ENCODE measurements around the gene KDM5C. TPM values are rescaled to one million over a fixed set of nuclear protein-coding genes. Genes with fewer than 3 reads are reported as not detected.

The KDM5C gene
- total and polyA plus RNA-seq, 8 donors: 64.3 to 106 (median 84.9) TPM

DNA sequence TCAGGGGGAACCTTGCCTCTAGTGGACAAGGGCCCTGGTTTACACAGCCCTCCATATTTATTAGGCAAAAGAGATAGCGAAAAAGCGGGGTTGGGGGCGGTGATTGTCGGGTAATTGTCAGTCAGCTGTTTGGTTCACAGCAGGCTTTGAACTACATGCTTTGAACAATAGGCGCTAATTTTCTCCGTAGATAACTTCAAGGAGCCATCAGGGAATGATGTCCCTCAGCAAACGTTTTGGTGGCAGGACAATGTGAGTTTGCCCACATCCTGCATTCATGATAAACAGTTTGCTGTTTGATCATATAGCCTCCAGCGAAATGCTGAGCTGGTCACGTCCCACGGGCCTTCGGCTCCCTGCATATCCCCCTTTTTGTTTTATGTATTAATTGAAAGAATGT, 65.8 kb downstream of the KDM5C start:
- H3K9me3 ChIP-seq: no peaks in the 10 kb centered on the region

DNA sequence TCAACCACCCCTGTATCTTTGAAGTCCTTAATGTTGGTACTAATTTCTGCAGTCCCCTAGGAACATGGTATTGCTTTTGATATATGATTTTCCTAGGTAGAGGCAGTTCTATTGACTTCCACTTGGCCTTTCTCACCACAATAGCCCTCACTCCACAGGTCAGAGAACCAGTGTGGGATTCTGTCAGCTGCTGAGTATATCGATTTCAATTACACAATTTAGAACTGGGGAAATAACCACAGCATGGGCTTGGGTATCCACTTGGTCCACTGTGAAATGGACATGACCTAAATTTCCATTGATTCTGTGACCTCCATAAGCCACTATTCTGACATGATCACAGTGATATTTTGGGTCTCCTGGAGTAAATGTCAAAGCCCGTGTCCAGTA, 68.8 kb downstream of the KDM5C start:
- DNase-seq (no peak), ATAC-seq (no peak)
- intact Hi-C loops (cut with DNase I): no loop called here

More for the DNA sequence above, 65.8 kb downstream of the KDM5C start:
- TF ChIP-seq, protein P1, sequence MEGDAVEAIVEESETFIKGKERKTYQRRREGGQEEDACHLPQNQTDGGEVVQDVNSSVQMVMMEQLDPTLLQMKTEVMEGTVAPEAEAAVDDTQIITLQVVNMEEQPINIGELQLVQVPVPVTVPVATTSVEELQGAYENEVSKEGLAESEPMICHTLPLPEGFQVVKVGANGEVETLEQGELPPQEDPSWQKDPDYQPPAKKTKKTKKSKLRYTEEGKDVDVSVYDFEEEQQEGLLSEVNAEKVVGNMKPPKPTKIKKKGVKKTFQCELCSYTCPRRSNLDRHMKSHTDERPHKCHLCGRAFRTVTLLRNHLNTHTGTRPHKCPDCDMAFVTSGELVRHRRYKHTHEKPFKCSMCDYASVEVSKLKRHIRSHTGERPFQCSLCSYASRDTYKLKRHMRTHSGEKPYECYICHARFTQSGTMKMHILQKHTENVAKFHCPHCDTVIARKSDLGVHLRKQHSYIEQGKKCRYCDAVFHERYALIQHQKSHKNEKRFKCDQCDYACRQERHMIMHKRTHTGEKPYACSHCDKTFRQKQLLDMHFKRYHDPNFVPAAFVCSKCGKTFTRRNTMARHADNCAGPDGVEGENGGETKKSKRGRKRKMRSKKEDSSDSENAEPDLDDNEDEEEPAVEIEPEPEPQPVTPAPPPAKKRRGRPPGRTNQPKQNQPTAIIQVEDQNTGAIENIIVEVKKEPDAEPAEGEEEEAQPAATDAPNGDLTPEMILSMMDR (IDR thresholded peaks at IDR 0.05): no peak
- Histone ChIP-seq H3K27ac (no peak overlapping the region), H3K4me3 (no peak overlapping the region), H3K36me3 (no peaks in the 10 kb centered on the region), H3K27me3 (no peaks in the 10 kb centered on the region), H3K4me1 (no peaks in the 10 kb centered on the region)
- no peak for DNase-seq
- no peak for ATAC-seq
- intact Hi-C loops (cut with DNase I): no loop called here

DNA sequence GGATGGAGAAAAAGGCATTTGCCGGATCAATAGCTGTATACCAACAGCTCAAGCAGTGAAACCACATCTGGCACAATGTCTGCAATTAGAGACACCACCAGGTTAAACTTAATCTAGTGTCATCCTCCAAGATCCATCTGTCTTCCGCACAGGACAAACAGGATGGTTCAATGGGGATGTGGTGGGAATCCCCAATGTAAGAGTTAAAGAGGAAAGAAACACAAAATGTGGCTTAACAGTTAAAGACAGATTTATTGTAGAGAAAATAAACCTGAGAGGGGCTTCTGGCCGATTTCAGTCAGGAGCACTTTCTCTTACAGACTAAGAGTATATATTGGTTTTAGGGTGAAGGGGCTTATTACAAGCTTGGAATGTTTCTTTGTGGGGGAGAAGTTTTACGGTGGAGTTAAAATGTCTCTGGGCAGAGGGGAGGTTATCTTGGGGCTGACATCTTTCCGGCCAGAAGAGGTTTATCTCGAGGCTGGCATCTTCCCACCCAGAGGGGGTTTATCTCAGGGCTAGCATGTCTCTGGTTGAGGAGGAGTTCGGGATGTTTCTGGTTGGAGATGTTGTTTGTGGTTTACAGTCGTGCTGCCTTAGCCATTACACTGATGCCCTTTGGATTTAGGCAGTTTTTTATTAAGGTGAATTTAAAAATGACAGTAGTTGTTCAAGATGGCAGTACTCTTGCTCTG, 69.3 kb downstream of the KDM5C start:
- TF ChIP-seq, protein P1 (IDR thresholded peaks at IDR 0.05): no peak
- Histone ChIP-seq H3K4me3 (no peak overlapping the region), H3K27me3 (no peaks in the 10 kb centered on the region), H3K9me3 (no peaks in the 10 kb centered on the region), H3K36me3 (no peaks in the 10 kb centered on the region), H3K4me1 (no peaks in the 10 kb centered on the region), H3K27ac (no peak overlapping the region)
- no peak for ATAC-seq
- DNase-seq: no peak
- intact Hi-C loops (cut with DNase I): no loop called here

More for the DNA sequence above, 68.8 kb downstream of the KDM5C start:
- no peaks in the 10 kb centered on the region for H3K9me3 ChIP-seq
- H3K27me3 ChIP-seq: no peaks in the 10 kb centered on the region
- no peak overlapping the region for H3K27ac ChIP-seq
- H3K4me3 ChIP-seq: no peak overlapping the region
- H3K4me1 ChIP-seq: no peaks in the 10 kb centered on the region
- H3K36me3 ChIP-seq: no peaks in the 10 kb centered on the region
- TF ChIP-seq, protein P1 (IDR thresholded peaks at IDR 0.05): no peak

DNA sequence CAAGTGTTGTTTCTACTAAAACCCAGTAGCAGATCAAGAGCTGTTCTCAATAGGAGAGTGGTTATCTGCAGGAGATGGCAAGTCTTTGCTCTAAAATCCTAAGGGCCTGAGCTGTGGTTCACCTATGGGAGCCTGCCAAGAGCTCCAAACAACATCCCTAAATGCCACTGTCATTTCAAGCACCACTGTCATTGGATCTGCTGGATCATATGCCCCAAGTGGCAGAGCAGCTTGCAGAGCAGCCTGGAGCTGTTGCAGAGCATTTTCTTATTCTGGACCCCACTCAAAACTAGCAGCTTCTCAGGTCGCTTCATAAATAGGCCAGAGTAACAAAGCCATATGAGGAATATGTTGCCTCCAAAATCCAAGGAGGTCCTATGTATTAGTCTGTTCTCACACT, 71.4 kb downstream of the KDM5C start:
- H3K36me3 ChIP-seq: no peaks in the 10 kb centered on the region
- no peak overlapping the region for H3K27ac ChIP-seq
- DNase-seq (no peak), ATAC-seq (no peak)
- TF ChIP-seq, protein P1 (IDR thresholded peaks at IDR 0.05): no peak
- H3K4me1 ChIP-seq: no peaks in the 10 kb centered on the region
- H3K27me3 ChIP-seq: no peaks in the 10 kb centered on the region
- no peak overlapping the region for H3K4me3 ChIP-seq
- intact Hi-C loops (cut with DNase I): no loop called here
- H3K9me3 ChIP-seq: no peaks in the 10 kb centered on the region

Small RNA genes lying within 50 kb of the gene (microRNA-seq; reads per million reads assigned to microRNA genes)
- 1.0 to 2.0 reads per million in 2 donors for gene MIR6894
- gene MIR6895: 0 to 0.55 reads per million in 2 donors

Other genes with a start within 250 kb of the KDM5C start
- 1 to 10 TPM; 2.0 to 3.6 TPM for gene GPR173, start 176.4 kb downstream of the KDM5C start, total RNA-seq
- 10 to 100 TPM; 13.8 to 19.8 (median 15.4) TPM for gene GPR173, start 176.4 kb downstream of the KDM5C start, polyA plus RNA-seq (ENCODE audit: insufficient read length in 6 of 6)
- 10 to 100 TPM; 16.6 to 21.9 TPM for gene TSPYL2, start 142.8 kb downstream of the KDM5C start, total RNA-seq
- gene TSPYL2, start 142.8 kb downstream of the KDM5C start, polyA plus RNA-seq (ENCODE audit: insufficient read length in 6 of 6): 10 to 100 TPM; 49.6 to 73.6 (median 61.0) TPM
- 1 to 10 TPM; 7.8 to 9.9 TPM for gene KANTR, start 131.1 kb downstream of the KDM5C start, total RNA-seq
- gene KANTR, start 131.1 kb downstream of the KDM5C start, polyA plus RNA-seq (ENCODE audit: insufficient read length in 6 of 6): 10 to 100 TPM; 19.1 to 41.3 (median 22.1) TPM
- gene IQSEC2, start 56.4 kb upstream of the KDM5C start, total RNA-seq: 10 to 100 TPM; 15.6 to 17.3 TPM
- gene IQSEC2, start 56.4 kb upstream of the KDM5C start, polyA plus RNA-seq (ENCODE audit: insufficient read length in 6 of 6): 10 to 100 TPM; 13.6 to 16.8 (median 14.3) TPM
- 10 to 100 TPM; 59.6 to 69.4 TPM for gene SMC1A, start 197.4 kb upstream of the KDM5C start, total RNA-seq
- gene SMC1A, start 197.4 kb upstream of the KDM5C start, polyA plus RNA-seq (ENCODE audit: insufficient read length in 6 of 6): 100 to 1,000 TPM in 4 of 6 donors, 10 to 100 TPM in 2; 75.6 to 129 (median 102) TPM
- 1 to 10 TPM; 1.9 TPM for gene RIBC1, start 197.7 kb upstream of the KDM5C start, total RNA-seq
- 1 to 10 TPM; 2.6 to 6.4 (median 4.6) TPM for gene RIBC1, start 197.7 kb upstream of the KDM5C start, polyA plus RNA-seq (ENCODE audit: insufficient read length in 6 of 6)
- 10 to 100 TPM; 68.4 to 81.0 TPM for gene HSD17B10, start 209.2 kb upstream of the KDM5C start, total RNA-seq
- 10 to 100 TPM; 66.7 to 85.3 (median 77.4) TPM for gene HSD17B10, start 209.2 kb upstream of the KDM5C start, polyA plus RNA-seq (ENCODE audit: insufficient read length in 6 of 6)

All from left lung (tissue), 10 donors.